Erythroblast (primary cell): ENCODE data around the gene TSPEAR.

Experiments used
- GATA1 ChIP-seq: IDR thresholded peaks from 2 replicates; pipeline ENCODE4 v1.6.1; 2011; ENCODE audit warnings: low read depth, mild to moderate bottlenecking, control low read depth, low read length, moderate library complexity
- POLR2A ChIP-seq: IDR thresholded peaks from 2 replicates; pipeline ENCODE4 v1.6.1; 2011; ENCODE audit warnings: mild to moderate bottlenecking, low read length

GRCh38 chr21:44677881-44678280, 33.5 kb downstream of the TSPEAR start:
- TF ChIP-seq POLR2A (no peak), GATA1 (no peak)
